HEK293T (cell line): ENCODE results near the gene NDUFS8.

Experiments used
- BHLHE40 ChIP-seq: fragments of 450-650 bp; IDR thresholded peaks from 2 replicates; pipeline ENCODE4 v1.6.1; 2016; ENCODE audit warnings: mild to moderate bottlenecking, moderate library complexity, borderline replicate concordance
- CTBP1 ChIP-seq: fragments of 450-650 bp; IDR thresholded peaks from 2 replicates; pipeline ENCODE4 v1.6.1; 2016; ENCODE audit warnings: borderline replicate concordance
- ELF4 ChIP-seq: fragments of 450-650 bp; IDR thresholded peaks from 2 replicates; pipeline ENCODE4 v1.6.1; 2017; ENCODE audit warnings: antibody characterized with exemption
- FOXA1 ChIP-seq: fragments of 450-650 bp; IDR thresholded peaks from 2 replicates; pipeline ENCODE4 v1.6.1; 2016; ENCODE audit warnings: mild to moderate bottlenecking
- FOXK2 ChIP-seq: fragments of 450-650 bp; IDR thresholded peaks from 2 replicates; pipeline ENCODE4 v1.6.1; 2016; ENCODE audit warnings: mild to moderate bottlenecking
- FOXM1 ChIP-seq: fragments of 450-650 bp; IDR thresholded peaks from 2 replicates; pipeline ENCODE4 v1.6.1; 2017; ENCODE audit warnings: mild to moderate bottlenecking, borderline replicate concordance
- HDGF ChIP-seq: fragments of 450-650 bp; IDR thresholded peaks from 2 replicates; pipeline ENCODE4 v1.6.1; 2017; ENCODE audit warnings: antibody characterized with exemption, borderline replicate concordance
- NFRKB ChIP-seq: fragments of 450-650 bp; IDR thresholded peaks from 2 replicates; pipeline ENCODE4 v1.6.1; 2016; ENCODE audit warnings: mild to moderate bottlenecking, moderate library complexity
- SUZ12 ChIP-seq: fragments of 450-650 bp; IDR thresholded peaks from 2 replicates; pipeline ENCODE4 v1.6.1; 2016; ENCODE audit warnings: mild to moderate bottlenecking
- TARDBP ChIP-seq: fragments of 450-650 bp; IDR thresholded peaks from 2 replicates; pipeline ENCODE4 v1.6.1; 2016

DNA sequence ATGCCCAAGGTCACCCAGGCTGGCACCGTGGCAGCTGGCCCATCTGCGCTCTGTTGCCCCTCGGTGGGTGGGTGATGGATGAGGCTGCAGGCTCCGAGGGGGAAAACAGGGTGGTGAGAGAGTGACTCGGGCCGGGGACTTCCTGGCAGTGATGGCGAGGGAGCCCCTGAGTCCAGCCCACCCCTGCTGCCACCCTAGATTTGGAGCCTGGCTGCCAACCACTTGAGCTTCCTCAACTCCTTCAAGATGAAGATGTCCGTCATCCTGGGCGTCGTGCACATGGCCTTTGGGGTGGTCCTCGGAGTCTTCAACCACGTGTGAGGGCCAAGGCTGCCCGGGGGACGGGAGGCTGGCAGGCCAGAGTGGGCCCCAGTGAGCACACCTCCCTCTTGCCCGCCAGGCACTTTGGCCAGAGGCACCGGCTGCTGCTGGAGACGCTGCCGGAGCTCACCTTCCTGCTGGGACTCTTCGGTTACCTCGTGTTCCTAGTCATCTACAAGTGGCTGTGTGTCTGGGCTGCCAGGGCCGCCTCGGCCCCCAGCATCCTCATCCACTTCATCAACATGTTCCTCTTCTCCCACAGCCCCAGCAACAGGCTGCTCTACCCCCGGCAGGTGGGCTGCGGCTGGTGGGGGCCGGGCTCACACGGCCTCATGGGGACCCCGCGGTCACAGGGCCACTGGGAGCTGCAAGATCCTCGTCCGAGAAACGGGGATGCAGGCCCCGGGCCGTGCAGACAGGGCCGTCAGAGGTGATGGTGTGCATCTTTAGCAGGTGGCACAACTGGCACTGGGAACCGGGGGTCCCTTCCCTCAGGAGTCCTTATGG is 18.4 kb downstream of the NDUFS8 start:
- no peak for TF ChIP-seq FOXK2
- no peak for TF ChIP-seq BHLHE40
- no peak for TF ChIP-seq SUZ12
- no peak for TF ChIP-seq FOXA1
- no peak for TF ChIP-seq HDGF
- TF ChIP-seq ELF4: no peak
- TF ChIP-seq TARDBP: no peak
- TF ChIP-seq FOXM1: no peak
- no peak for TF ChIP-seq CTBP1
- no peak for TF ChIP-seq NFRKB
